ENCODE results near the gene NCOA3.

DNA sequence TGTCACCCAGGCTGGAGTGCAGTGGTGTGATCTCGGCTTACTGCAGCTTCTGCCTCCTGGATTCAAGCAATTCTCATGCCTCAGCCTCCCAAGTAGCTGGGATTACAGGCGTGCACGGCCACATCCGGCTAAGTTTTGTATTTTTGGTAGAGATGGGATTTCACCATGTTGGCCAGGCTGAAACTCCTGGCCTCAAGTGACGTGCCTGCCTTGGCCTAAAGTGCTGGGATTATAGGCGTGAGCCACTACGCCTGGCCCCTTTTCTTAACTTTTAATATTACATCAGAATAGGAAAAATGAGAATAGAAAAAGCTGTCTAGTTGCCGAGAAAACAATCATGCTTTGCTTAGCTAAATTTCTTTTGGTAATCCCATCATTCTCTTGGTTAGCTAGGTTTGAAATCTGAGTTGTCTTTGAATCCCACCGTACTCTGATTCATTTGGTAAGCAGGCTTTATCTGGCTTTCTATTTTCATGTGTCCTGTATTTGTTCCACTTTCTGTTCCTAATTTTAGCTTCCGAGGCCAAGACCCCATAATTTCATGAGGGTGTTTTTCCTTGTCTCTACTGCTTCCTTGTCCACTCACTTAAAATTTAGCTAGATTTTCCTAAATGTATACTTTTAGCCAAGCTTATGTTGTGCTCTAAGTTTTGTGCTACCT, 83.5 kb downstream of the NCOA3 start:
- TF ChIP-seq, protein P1, sequence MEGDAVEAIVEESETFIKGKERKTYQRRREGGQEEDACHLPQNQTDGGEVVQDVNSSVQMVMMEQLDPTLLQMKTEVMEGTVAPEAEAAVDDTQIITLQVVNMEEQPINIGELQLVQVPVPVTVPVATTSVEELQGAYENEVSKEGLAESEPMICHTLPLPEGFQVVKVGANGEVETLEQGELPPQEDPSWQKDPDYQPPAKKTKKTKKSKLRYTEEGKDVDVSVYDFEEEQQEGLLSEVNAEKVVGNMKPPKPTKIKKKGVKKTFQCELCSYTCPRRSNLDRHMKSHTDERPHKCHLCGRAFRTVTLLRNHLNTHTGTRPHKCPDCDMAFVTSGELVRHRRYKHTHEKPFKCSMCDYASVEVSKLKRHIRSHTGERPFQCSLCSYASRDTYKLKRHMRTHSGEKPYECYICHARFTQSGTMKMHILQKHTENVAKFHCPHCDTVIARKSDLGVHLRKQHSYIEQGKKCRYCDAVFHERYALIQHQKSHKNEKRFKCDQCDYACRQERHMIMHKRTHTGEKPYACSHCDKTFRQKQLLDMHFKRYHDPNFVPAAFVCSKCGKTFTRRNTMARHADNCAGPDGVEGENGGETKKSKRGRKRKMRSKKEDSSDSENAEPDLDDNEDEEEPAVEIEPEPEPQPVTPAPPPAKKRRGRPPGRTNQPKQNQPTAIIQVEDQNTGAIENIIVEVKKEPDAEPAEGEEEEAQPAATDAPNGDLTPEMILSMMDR (conservative IDR thresholded peaks at IDR 0.05; ENCODE audit: low read length), result no peak
- no peak for TF ChIP-seq EZH2phosphoT487 (IDR thresholded peaks at IDR 0.05; ENCODE audit: borderline replicate concordance)
